Osteocyte (in vitro differentiated cells): Measurements from ENCODE around the gene PPEF2. TPM values are rescaled to one million over a fixed set of nuclear protein-coding genes. Genes with fewer than 3 reads are reported as not detected.

Experiments
- DNase-seq: peaks from one replicate; pipeline ENCODE4 v3.0.0; 2021; ENCODE audit warnings: mixed read lengths; ENCODE audit not compliant: unreplicated experiment; ENCODE audit errors: extremely low spot score
- H3K27ac Mint-ChIP-seq: one replicate; pipeline ENCODE4 v1.8.0; 2021; ENCODE audit warnings: mild to moderate bottlenecking, mixed read lengths; ENCODE audit not compliant: unreplicated experiment
- H3K27me3 Mint-ChIP-seq: one replicate; pipeline ENCODE4 v1.8.0; 2021; ENCODE audit warnings: mixed read lengths; ENCODE audit not compliant: unreplicated experiment
- H3K36me3 Mint-ChIP-seq: one replicate; pipeline ENCODE4 v1.8.0; 2021; ENCODE audit warnings: mixed read lengths; ENCODE audit not compliant: unreplicated experiment
- H3K4me1 Mint-ChIP-seq: one replicate; pipeline ENCODE4 v1.8.0; 2021; ENCODE audit warnings: mixed read lengths; ENCODE audit not compliant: unreplicated experiment
- H3K4me3 Mint-ChIP-seq: one replicate; pipeline ENCODE4 v1.8.0; 2021; ENCODE audit warnings: mild to moderate bottlenecking, moderate library complexity, mixed read lengths; ENCODE audit not compliant: unreplicated experiment
- H3K9me3 Mint-ChIP-seq: one replicate; pipeline ENCODE4 v1.8.0; 2021; ENCODE audit warnings: mixed read lengths; ENCODE audit not compliant: unreplicated experiment
- total RNA-seq: library from RNA; stranded (reverse); gene quantifications from 2 replicates; pipeline ENCODE4 v1.2.1, GENCODE V29; 2021
- TF ChIP-seq, protein P1 (sequence below): fragments of 200-600 bp; sonication (generic); IDR thresholded peaks from 2 replicates; pipeline ENCODE4 v1.5.0; 2021; ENCODE audit warnings: antibody characterized with exemption, mild to moderate bottlenecking, moderate library complexity

Gene PPEF2
- total RNA-seq, 1 donor from 2014 or later = not detected

DNA sequence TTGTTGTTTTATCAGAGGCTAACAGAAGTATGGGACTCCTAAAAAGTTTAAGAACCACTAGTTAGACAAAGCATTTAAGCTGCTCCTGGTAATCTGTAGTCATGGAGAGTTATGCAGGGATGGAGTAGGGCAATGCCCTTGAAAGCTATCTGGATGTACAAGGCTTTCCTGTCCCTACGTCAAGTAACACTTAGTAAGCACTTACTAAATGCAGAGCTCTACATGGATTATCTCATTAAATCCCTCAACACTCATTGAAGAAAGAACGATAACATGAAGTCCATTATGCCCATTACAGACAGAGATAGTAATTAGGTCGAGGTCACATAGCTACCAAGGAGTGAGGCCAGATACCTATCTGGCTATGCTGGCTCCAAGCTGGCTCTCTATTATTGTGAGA is 33.2 kb downstream of the PPEF2 start:
- Mint-ChIP-seq H3K36me3 (no peaks in the 10 kb centered on the region), H3K4me1 (no peaks in the 10 kb centered on the region), H3K4me3 (no peak overlapping the region), H3K27me3 (peaks cover 39% of the 10 kb centered on the region), H3K9me3 (no peaks in the 10 kb centered on the region), H3K27ac (no peak overlapping the region)
- TF ChIP-seq, protein P1, sequence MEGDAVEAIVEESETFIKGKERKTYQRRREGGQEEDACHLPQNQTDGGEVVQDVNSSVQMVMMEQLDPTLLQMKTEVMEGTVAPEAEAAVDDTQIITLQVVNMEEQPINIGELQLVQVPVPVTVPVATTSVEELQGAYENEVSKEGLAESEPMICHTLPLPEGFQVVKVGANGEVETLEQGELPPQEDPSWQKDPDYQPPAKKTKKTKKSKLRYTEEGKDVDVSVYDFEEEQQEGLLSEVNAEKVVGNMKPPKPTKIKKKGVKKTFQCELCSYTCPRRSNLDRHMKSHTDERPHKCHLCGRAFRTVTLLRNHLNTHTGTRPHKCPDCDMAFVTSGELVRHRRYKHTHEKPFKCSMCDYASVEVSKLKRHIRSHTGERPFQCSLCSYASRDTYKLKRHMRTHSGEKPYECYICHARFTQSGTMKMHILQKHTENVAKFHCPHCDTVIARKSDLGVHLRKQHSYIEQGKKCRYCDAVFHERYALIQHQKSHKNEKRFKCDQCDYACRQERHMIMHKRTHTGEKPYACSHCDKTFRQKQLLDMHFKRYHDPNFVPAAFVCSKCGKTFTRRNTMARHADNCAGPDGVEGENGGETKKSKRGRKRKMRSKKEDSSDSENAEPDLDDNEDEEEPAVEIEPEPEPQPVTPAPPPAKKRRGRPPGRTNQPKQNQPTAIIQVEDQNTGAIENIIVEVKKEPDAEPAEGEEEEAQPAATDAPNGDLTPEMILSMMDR = no peak
- no peak for DNase-seq

DNA sequence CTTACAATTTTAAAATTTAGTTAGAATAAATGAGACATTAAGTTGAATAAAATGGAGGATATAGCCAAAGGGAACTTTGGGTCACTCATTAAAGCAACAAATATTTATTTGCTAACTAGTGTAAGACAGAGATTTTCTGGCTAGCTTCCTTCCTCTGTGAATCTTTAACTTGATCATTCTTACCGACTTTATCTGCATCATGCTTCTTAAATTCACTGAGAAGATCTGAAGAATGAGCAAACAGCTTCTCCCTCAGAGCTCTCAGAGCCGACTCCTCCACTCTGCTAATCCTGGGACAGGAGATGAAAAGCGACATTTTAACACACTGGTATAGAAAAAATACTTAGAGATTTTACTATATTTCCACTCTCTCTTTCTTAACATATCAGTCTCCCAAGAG is 35.1 kb downstream of the PPEF2 start:
- Mint-ChIP-seq H3K4me3 (no peak overlapping the region), H3K4me1 (no peaks in the 10 kb centered on the region), H3K27me3 (peaks cover 50% of the 10 kb centered on the region), H3K9me3 (no peaks in the 10 kb centered on the region), H3K36me3 (no peaks in the 10 kb centered on the region), H3K27ac (no peak overlapping the region)
- no peak for DNase-seq
- TF ChIP-seq, protein P1 = no peak

DNA sequence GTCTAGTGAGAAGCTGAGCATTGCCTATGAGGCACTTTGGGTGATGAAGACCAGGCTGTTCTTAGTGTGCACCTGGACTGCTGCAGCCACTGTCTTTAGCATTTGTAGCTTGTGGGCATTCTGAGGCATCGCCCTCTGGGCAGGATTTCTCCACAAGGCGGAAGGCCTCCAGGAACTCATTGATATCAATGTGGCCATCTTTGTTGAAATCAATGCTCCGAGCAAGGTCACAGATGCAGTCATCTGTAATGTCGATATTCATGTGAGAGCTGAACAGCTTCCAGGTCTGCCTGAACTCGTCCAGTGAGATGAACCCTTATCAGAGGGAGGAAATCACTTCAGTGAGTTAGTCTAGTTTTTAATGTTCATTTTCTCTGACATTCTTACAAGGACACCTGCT is 41.6 kb downstream of the PPEF2 start:
- DNase-seq = no peak
- no peaks in the 10 kb centered on the region for H3K9me3 Mint-ChIP-seq
- H3K36me3 Mint-ChIP-seq = no peaks in the 10 kb centered on the region
- TF ChIP-seq, protein P1 = no peak
- no peak overlapping the region for H3K4me3 Mint-ChIP-seq
- H3K27me3 Mint-ChIP-seq = peaks cover 32% of the 10 kb centered on the region
- H3K4me1 Mint-ChIP-seq = no peaks in the 10 kb centered on the region
- no peak overlapping the region for H3K27ac Mint-ChIP-seq

DNA sequence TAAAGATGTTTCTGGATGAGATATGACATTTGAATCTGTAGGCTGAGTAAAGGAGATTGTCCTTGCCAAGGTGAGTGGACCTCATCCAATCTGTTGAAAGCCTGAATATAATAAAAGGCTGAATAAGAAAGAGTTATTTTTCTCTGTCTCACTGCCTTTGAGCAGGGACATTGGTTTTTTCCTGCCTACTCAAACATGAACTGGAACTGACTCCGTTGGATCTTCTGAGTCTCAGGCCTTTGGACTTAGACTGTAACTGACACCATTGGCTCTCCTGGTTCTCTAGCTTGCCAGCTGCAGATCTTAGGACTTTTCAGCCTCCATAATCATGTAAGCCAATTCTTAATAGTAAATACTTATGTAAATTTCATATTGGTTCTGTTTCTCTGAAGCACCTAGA is 43.5 kb downstream of the PPEF2 start:
- TF ChIP-seq, protein P1 = no peak

DNA sequence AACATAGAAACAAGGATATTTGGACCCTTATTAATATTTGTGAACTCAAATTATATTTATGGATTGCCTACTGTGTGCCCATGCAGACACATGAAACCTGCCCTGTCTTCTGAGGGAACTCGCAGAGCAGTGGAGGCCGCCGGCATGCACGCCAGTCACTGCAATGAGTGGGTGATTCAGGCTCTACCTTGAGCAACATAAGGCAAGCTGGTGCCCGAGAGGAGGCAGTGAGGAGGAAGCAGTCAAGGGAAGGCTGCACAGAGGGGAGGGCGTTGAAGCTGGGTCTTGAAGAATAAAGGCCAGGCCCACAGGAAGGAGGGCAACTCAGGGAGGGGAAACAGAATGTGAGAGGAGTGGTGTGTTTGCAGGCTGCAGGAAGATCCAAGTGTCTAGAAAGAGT is 52.8 kb downstream of the PPEF2 start:
- TF ChIP-seq, protein P1 = no peak
- no peak for DNase-seq
- no peak overlapping the region for H3K27ac Mint-ChIP-seq
- H3K27me3 Mint-ChIP-seq = peaks cover 14% of the 10 kb centered on the region
- no peaks in the 10 kb centered on the region for H3K9me3 Mint-ChIP-seq
- H3K4me1 Mint-ChIP-seq = peaks cover 13% of the 10 kb centered on the region
- H3K4me3 Mint-ChIP-seq = no peak overlapping the region
- no peaks in the 10 kb centered on the region for H3K36me3 Mint-ChIP-seq

More for the DNA sequence above, 43.5 kb downstream of the PPEF2 start:
- Mint-ChIP-seq H3K27ac (no peak overlapping the region), H3K9me3 (no peaks in the 10 kb centered on the region), H3K27me3 (peaks cover 32% of the 10 kb centered on the region), H3K4me3 (no peak overlapping the region), H3K36me3 (no peaks in the 10 kb centered on the region), H3K4me1 (no peaks in the 10 kb centered on the region)
- no peak for DNase-seq
